ENCODE data around the gene PSG1. TPM values are rescaled to one million over a fixed set of nuclear protein-coding genes. Genes with fewer than 3 reads are reported as not detected.
"Not testable (repeated sequence)": the region's sequence is repeated elsewhere in the genome, so short reads cannot be mapped to it uniquely, and the experiment has no call there.

The PSG1 gene
- total RNA-seq, 1 experiment from 2014 or later, result not detected

DNA sequence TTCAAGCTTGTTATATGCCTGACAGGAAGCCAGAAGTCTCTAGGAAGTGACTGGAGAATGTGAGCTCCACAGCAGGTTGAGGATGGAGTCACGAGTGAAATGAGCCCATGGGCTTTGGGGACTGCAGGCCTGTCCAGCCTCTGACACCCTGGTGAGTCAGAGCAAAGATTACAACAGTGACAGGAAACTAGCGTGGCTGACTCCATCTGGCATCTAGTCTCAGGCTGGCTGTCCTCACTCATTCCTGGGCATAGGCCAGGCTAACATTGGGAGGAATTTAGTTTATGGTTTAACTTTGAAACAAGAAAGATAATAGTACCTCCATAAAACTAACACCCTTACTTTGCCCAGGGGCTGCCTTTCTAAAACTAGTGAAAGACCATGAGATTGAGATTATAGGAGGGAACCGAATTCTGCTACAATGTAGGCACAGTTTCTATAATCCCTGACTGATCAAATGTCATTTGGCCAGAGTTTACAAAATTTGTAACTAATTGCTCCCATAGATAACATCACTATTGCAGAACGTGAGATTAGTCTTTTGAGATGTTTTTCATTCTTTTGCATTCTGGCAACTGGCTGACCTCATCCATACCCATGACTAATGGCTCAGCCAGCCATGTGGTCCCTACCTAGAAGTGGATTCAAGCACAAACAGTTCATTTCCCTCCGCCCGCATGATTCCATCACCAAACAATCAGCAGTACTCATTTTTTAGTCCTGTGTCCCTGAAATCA lies 28.4 kb downstream of the PSG1 start:
- no peak overlapping the region for H3K4me3 Mint-ChIP-seq (ENCODE audit: unreplicated experiment)
- H3K9me3 Mint-ChIP-seq (ENCODE audit: unreplicated experiment), result peaks cover 13% of the 10 kb centered on the region
- H3K27me3 Mint-ChIP-seq (ENCODE audit: insufficient read depth, unreplicated experiment), result no peaks in the 10 kb centered on the region
- POLR2A ChIA-PET, result no interaction called here
- no TSS peak for BruUV-seq (replicated peaks)
- DNase-seq, result peak; percentile 52 to 65
- Histone ChIP-seq H3K27me3 (replicated peaks; ENCODE audit: control insufficient read depth, insufficient read depth, low read length) (no peaks in the 10 kb centered on the region), H3K9me3 (no peaks in the 10 kb centered on the region), H3K4me3 (ENCODE audit: low read depth, low read length) (no peak overlapping the region), H3K4me1 (peaks cover 23% of the 10 kb centered on the region), H3K36me3 (ENCODE audit: control insufficient read depth, insufficient read depth, low read length) (no peaks in the 10 kb centered on the region)
- CTCF ChIA-PET, result no interaction called here
- peak overlapping the region; percentile 78 for H3K27ac Mint-ChIP-seq (ENCODE audit: unreplicated experiment)
- H3K4me1 Mint-ChIP-seq (ENCODE audit: low read depth, unreplicated experiment), result peaks cover 16% of the 10 kb centered on the region
- intact Hi-C loops (cut with micrococcal nuclease; ENCODE audit: unreplicated experiment), result loop anchor here (1.0 kb wide), 1 partner anchor 20 kb away; no protein-coding TSS in a partner anchor
- H3K36me3 Mint-ChIP-seq (ENCODE audit: insufficient read depth, unreplicated experiment), result peaks cover 5% of the 10 kb centered on the region
- TF ChIP-seq, protein P1, sequence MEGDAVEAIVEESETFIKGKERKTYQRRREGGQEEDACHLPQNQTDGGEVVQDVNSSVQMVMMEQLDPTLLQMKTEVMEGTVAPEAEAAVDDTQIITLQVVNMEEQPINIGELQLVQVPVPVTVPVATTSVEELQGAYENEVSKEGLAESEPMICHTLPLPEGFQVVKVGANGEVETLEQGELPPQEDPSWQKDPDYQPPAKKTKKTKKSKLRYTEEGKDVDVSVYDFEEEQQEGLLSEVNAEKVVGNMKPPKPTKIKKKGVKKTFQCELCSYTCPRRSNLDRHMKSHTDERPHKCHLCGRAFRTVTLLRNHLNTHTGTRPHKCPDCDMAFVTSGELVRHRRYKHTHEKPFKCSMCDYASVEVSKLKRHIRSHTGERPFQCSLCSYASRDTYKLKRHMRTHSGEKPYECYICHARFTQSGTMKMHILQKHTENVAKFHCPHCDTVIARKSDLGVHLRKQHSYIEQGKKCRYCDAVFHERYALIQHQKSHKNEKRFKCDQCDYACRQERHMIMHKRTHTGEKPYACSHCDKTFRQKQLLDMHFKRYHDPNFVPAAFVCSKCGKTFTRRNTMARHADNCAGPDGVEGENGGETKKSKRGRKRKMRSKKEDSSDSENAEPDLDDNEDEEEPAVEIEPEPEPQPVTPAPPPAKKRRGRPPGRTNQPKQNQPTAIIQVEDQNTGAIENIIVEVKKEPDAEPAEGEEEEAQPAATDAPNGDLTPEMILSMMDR (IDR thresholded peaks at IDR 0.05; ENCODE audit: insufficient read depth in 1 of 2, low read depth in 1 of 2, low read length in 1 of 2, severe bottlenecking in 1 of 2, unreplicated experiment in 1 of 2), result no peak

DNA sequence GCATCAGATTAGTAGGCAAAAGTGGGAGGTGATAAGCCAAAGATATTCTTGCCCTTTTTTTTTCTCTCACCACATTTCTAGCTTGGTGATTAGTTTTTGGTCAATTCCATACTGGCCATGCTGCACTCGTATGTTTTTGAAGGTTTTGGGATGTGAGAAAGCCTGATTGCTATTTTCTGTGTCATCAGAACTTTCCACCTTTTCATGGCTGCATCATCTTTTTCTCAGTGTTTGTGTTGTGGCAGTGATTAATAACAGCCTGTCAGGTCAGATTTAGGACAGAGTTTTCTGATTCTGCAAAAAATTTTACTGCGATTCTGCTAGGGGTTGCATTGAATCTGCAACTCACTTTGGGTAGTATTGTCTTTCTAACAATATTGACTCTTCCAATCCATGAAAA lies 32.9 kb downstream of the PSG1 start:
- no peak for DNase-seq
- intact Hi-C loops (cut with micrococcal nuclease; ENCODE audit: unreplicated experiment), result no loop called here
- Histone ChIP-seq H3K4me3 (ENCODE audit: low read depth, low read length) (no peak overlapping the region), H3K4me1 (peaks cover 17% of the 10 kb centered on the region), H3K36me3 (ENCODE audit: control insufficient read depth, insufficient read depth, low read length) (no peaks in the 10 kb centered on the region), H3K9me3 (no peaks in the 10 kb centered on the region), H3K27me3 (replicated peaks; ENCODE audit: control insufficient read depth, insufficient read depth, low read length) (no peaks in the 10 kb centered on the region)
- H3K4me3 Mint-ChIP-seq (ENCODE audit: unreplicated experiment), result no peak overlapping the region
- POLR2A ChIA-PET, result no interaction called here
- H3K4me1 Mint-ChIP-seq (ENCODE audit: low read depth, unreplicated experiment), result peaks cover 6% of the 10 kb centered on the region
- H3K27ac Mint-ChIP-seq (ENCODE audit: unreplicated experiment), result no peak overlapping the region
- no TSS peak for BruUV-seq (replicated peaks)
- H3K27me3 Mint-ChIP-seq (ENCODE audit: insufficient read depth, unreplicated experiment), result no peaks in the 10 kb centered on the region
- CTCF ChIA-PET, result no interaction called here
- H3K36me3 Mint-ChIP-seq (ENCODE audit: insufficient read depth, unreplicated experiment), result no peaks in the 10 kb centered on the region
- TF ChIP-seq, protein P1 (IDR thresholded peaks at IDR 0.05; ENCODE audit: insufficient read depth in 1 of 2, low read depth in 1 of 2, low read length in 1 of 2, severe bottlenecking in 1 of 2, unreplicated experiment in 1 of 2), result no peak
- no peaks in the 10 kb centered on the region for H3K9me3 Mint-ChIP-seq (ENCODE audit: unreplicated experiment)

DNA sequence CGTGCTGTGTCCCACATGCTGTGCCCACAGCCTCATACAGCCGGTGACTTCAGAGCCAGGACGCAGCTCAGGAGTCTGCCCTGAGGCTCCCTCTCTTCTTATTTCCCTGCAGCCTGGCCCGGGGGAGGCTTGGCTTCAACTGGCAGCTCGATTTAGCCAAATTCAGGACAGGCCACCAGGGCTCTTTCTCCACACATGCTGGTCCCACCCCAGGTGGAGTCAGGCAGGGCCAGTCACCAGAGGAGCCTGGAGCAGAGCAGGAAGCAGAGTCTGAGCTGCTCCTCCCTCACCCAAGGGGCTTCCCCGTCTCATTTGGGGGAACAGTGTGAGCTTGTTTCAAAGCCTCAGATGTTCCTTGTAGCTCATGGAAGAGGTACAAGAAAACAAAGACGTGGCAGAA lies 35.9 kb downstream of the PSG1 start:
- H3K4me3 Mint-ChIP-seq (ENCODE audit: unreplicated experiment); POLR2A ChIA-PET; H3K4me1 ChIP-seq; intact Hi-C loops (cut with micrococcal nuclease; ENCODE audit: unreplicated experiment); H3K27me3 Mint-ChIP-seq (ENCODE audit: insufficient read depth, unreplicated experiment); H3K4me3 ChIP-seq (ENCODE audit: low read depth, low read length); H3K27me3 ChIP-seq (replicated peaks; ENCODE audit: control insufficient read depth, insufficient read depth, low read length); H3K27ac Mint-ChIP-seq (ENCODE audit: unreplicated experiment); BruUV-seq (replicated peaks); H3K9me3 Mint-ChIP-seq (ENCODE audit: unreplicated experiment); H3K36me3 Mint-ChIP-seq (ENCODE audit: insufficient read depth, unreplicated experiment); DNase-seq; CTCF ChIA-PET; H3K9me3 ChIP-seq; H3K4me1 Mint-ChIP-seq (ENCODE audit: low read depth, unreplicated experiment); H3K36me3 ChIP-seq (ENCODE audit: control insufficient read depth, insufficient read depth, low read length): not testable (repeated sequence)

DNA sequence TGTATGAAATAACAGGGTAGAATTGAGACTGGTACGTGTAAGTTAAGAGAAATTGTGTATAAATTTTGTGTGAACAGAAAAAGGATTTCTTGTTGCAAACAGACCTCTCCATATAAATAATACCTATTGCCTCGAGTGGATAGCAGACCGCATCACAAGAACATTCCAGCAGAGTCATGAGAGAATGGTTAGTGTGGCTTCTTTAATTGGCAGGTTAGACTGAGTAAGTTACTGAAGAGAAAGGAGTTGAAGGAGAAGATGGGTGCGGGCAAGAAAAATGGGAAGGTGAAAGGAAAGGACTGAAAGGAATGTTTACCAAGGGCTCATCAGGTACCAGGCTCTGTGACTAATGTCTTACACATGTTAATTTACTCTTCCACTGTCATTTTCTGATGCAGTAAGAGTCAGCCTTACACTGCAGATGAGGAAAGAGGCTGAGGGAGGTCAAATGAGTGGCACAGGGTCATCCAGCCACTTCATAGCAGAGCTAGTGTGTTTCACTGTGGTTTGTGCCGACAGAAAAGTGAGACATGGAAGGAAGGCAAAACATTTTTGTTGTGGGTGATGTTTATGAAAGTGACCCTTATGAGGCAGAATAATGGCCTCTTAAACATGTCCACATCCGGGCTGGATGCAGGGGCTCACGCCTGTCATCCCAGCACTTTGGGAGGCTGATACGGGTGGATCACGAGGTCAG lies 46.6 kb downstream of the PSG1 start:
- Mint-ChIP-seq H3K4me1 (ENCODE audit: low read depth, unreplicated experiment) (peaks cover 24% of the 10 kb centered on the region), H3K36me3 (ENCODE audit: insufficient read depth, unreplicated experiment) (peaks cover 10% of the 10 kb centered on the region), H3K27ac (ENCODE audit: unreplicated experiment) (peak overlapping the region; percentile 83), H3K4me3 (ENCODE audit: unreplicated experiment) (peak overlapping the region; percentile 25), H3K9me3 (ENCODE audit: unreplicated experiment) (peaks cover 27% of the 10 kb centered on the region)
- H3K27me3 ChIP-seq (replicated peaks; ENCODE audit: control insufficient read depth, insufficient read depth, low read length); H3K27me3 Mint-ChIP-seq (ENCODE audit: insufficient read depth, unreplicated experiment); POLR2A ChIA-PET; CTCF ChIA-PET; DNase-seq; H3K36me3 ChIP-seq (ENCODE audit: control insufficient read depth, insufficient read depth, low read length); H3K9me3 ChIP-seq; H3K4me3 ChIP-seq (ENCODE audit: low read depth, low read length); BruUV-seq (replicated peaks): not testable (repeated sequence)
- peaks cover 33% of the 10 kb centered on the region for H3K4me1 ChIP-seq
- intact Hi-C loops (cut with micrococcal nuclease; ENCODE audit: unreplicated experiment), result loop anchor here (5.0 kb wide), 1 partner anchor 64 kb away; no protein-coding TSS in a partner anchor

DNA sequence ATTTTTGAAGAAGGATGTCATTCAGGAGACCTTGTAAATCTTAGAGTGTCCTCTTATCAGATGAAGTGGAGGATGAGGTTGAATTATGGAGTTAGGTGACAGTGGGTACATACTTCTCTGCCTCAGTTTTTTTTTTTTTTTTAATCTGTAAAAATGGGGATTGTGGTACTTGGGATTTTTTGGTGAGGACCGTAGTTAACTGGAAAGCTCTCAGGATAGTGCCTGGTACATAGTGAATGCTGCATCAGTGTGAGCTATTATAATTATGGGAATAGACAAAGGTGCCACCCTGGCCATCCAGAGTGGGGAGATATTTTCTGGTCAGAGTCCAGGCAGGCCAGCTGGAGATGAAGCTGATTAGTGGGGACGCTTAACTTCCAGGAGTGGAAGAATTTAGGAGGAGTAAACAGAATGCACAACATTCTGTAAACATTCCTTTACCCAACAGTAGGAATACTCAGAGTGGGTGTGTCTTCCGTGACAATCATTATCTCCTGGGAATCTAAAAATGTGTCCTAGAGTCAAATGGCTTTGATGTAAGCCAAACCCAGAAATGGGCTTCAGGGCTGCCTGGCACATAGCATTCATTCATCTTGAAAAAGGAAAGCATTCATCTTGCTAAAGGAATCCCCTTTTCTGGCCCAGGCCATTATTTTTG lies 47.4 kb downstream of the PSG1 start:
- CTCF ChIA-PET; H3K36me3 ChIP-seq (ENCODE audit: control insufficient read depth, insufficient read depth, low read length); H3K9me3 ChIP-seq; POLR2A ChIA-PET; BruUV-seq (replicated peaks); H3K27me3 ChIP-seq (replicated peaks; ENCODE audit: control insufficient read depth, insufficient read depth, low read length); H3K4me3 ChIP-seq (ENCODE audit: low read depth, low read length); H3K27me3 Mint-ChIP-seq (ENCODE audit: insufficient read depth, unreplicated experiment): not testable (repeated sequence)
- H3K4me3 Mint-ChIP-seq (ENCODE audit: unreplicated experiment), result peak overlapping the region; percentile 25
- DNase-seq, result peak; percentile 32 to 55
- H3K4me1 ChIP-seq, result peaks cover 33% of the 10 kb centered on the region
- H3K27ac Mint-ChIP-seq (ENCODE audit: unreplicated experiment), result peak overlapping the region; percentile 83
- H3K4me1 Mint-ChIP-seq (ENCODE audit: low read depth, unreplicated experiment), result peaks cover 24% of the 10 kb centered on the region
- peaks cover 27% of the 10 kb centered on the region for H3K9me3 Mint-ChIP-seq (ENCODE audit: unreplicated experiment)
- peaks cover 10% of the 10 kb centered on the region for H3K36me3 Mint-ChIP-seq (ENCODE audit: insufficient read depth, unreplicated experiment)
- intact Hi-C loops (cut with micrococcal nuclease; ENCODE audit: unreplicated experiment), result loop anchor here (5.0 kb wide), 1 partner anchor 65 kb away; no protein-coding TSS in a partner anchor

Data from Caco-2 (cell line).